SJSA1 (cell line): Measurements from ENCODE around the gene FKBP8. TPM values are rescaled to one million over a fixed set of nuclear protein-coding genes. Genes with fewer than 3 reads are reported as not detected.
"Not testable (repeated sequence)": the region's sequence is repeated elsewhere in the genome, so short reads cannot be mapped to it uniquely, and the experiment has no call there.

ENCODE experiments used
- DNase-seq, 2 experiments: peaks; one replicate each; pipeline ENCODE4 v3.0.0-alpha.2; 2015 to 2020; ENCODE audit warnings: low spot score in 2 of 2, low read depth in 1 of 2
- H3K27ac ChIP-seq: fragments of 250-450 bp; sonication (Bioruptor Pico); 2 replicates; pipeline ENCODE4 v1.5.1; 2020; ENCODE audit warnings: mild to moderate bottlenecking, moderate library complexity
- H3K27me3 ChIP-seq: fragments of 250-450 bp; sonication (Bioruptor Pico); replicated peaks from 2 replicates; pipeline ENCODE4 v1.5.1; 2020; ENCODE audit warnings: mild to moderate bottlenecking, moderate library complexity
- H3K36me3 ChIP-seq: fragments of 250-450 bp; sonication (Bioruptor Pico); 2 replicates; pipeline ENCODE4 v1.5.1; 2020; ENCODE audit warnings: mild to moderate bottlenecking
- H3K4me1 ChIP-seq: fragments of 250-450 bp; sonication (Bioruptor Pico); replicated peaks from 2 replicates; pipeline ENCODE4 v1.6.1; 2021; ENCODE audit warnings: mild to moderate bottlenecking
- H3K4me3 ChIP-seq: fragments of 250-450 bp; sonication (Bioruptor Pico); 2 replicates; pipeline ENCODE4 v1.5.1; 2020; ENCODE audit warnings: mild to moderate bottlenecking
- H3K9me3 ChIP-seq: fragments of 250-450 bp; sonication (Bioruptor Pico); replicated peaks from 2 replicates; pipeline ENCODE4 v1.5.1; 2020; ENCODE audit warnings: mild to moderate bottlenecking
- total RNA-seq: library from RNA; depleted of rRNA; stranded (reverse); fragments of >200 nt; shearing (Covaris generic); gene quantifications from 2 replicates; pipeline ENCODE4 v1.2.3, GENCODE V29; 2014

The FKBP8 gene
- total RNA-seq, 1 experiment from 2014 or later = 212 TPM

- DNase-seq = no peak
- H3K27ac ChIP-seq = no peak overlapping the region
- H3K27me3 ChIP-seq = no peaks in the 10 kb centered on the region
Observed at GRCh38 chr19:18541992-18542940, 1.1 kb downstream of the FKBP8 start.

GRCh38 chr19:18541258-18541991 is 1.9 kb downstream of the FKBP8 start:
- H3K9me3 ChIP-seq = no peaks in the 10 kb centered on the region
- DNase-seq = no peak

More at GRCh38 chr19:18541992-18542940, 1.1 kb downstream of the FKBP8 start:
- H3K9me3 ChIP-seq = no peaks in the 10 kb centered on the region
- peaks cover 40% of the 10 kb centered on the region for H3K36me3 ChIP-seq
- H3K4me1 ChIP-seq = peaks cover 10% of the 10 kb centered on the region
- peak overlapping the region; percentile 47 for H3K4me3 ChIP-seq

GRCh38 chr19:18540200-18540599 is 3.2 kb downstream of the FKBP8 start:
- peaks cover 10% of the 10 kb centered on the region for H3K4me1 ChIP-seq
- H3K27me3 ChIP-seq, H3K4me3 ChIP-seq, H3K9me3 ChIP-seq, DNase-seq, H3K27ac ChIP-seq: not testable (repeated sequence)
- peaks cover 51% of the 10 kb centered on the region for H3K36me3 ChIP-seq

More at GRCh38 chr19:18541258-18541991, 1.9 kb downstream of the FKBP8 start:
- Histone ChIP-seq H3K27me3 (no peaks in the 10 kb centered on the region), H3K4me1 (peaks cover 10% of the 10 kb centered on the region), H3K36me3 (peaks cover 48% of the 10 kb centered on the region), H3K27ac (no peak overlapping the region), H3K4me3 (no peak overlapping the region)

- Histone ChIP-seq H3K4me3 (no peak overlapping the region), H3K9me3 (no peaks in the 10 kb centered on the region), H3K27me3 (no peaks in the 10 kb centered on the region), H3K27ac (no peak overlapping the region), H3K4me1 (peaks cover 10% of the 10 kb centered on the region), H3K36me3 (peaks cover 53% of the 10 kb centered on the region)
- DNase-seq = no peak
Observed at GRCh38 chr19:18539372-18539771, 4.0 kb downstream of the FKBP8 start.

GRCh38 chr19:18538115-18538514 is 5.3 kb downstream of the FKBP8 start:
- Histone ChIP-seq H3K27ac (no peak overlapping the region), H3K4me1 (peaks cover 6% of the 10 kb centered on the region), H3K36me3 (peaks cover 55% of the 10 kb centered on the region), H3K27me3 (no peaks in the 10 kb centered on the region), H3K4me3 (no peak overlapping the region), H3K9me3 (no peaks in the 10 kb centered on the region)
- no peak for DNase-seq

- Histone ChIP-seq H3K9me3 (no peaks in the 10 kb centered on the region), H3K4me3 (no peak overlapping the region), H3K36me3 (peaks cover 60% of the 10 kb centered on the region), H3K4me1 (peaks cover 4% of the 10 kb centered on the region), H3K27ac (no peak overlapping the region), H3K27me3 (no peaks in the 10 kb centered on the region)
- no peak for DNase-seq
Observed at GRCh38 chr19:18537431-18537830, 5.9 kb downstream of the FKBP8 start.

- no peaks in the 10 kb centered on the region for H3K9me3 ChIP-seq
- H3K4me1 ChIP-seq = no peaks in the 10 kb centered on the region
- H3K4me3 ChIP-seq = no peak overlapping the region
- no peak for DNase-seq
- no peak overlapping the region for H3K27ac ChIP-seq
- H3K36me3 ChIP-seq = peaks cover 64% of the 10 kb centered on the region
- no peaks in the 10 kb centered on the region for H3K27me3 ChIP-seq
Observed at GRCh38 chr19:18536475-18536874, 6.9 kb downstream of the FKBP8 start.

- Histone ChIP-seq H3K27me3 (no peaks in the 10 kb centered on the region), H3K36me3 (peaks cover 34% of the 10 kb centered on the region), H3K9me3 (no peaks in the 10 kb centered on the region), H3K4me3 (no peak overlapping the region), H3K4me1 (no peaks in the 10 kb centered on the region), H3K27ac (no peak overlapping the region)
- no peak for DNase-seq
Observed at GRCh38 chr19:18533058-18533457, 10.3 kb downstream of the FKBP8 start.

- Histone ChIP-seq H3K9me3 (no peaks in the 10 kb centered on the region), H3K27ac (no peak overlapping the region)
- DNase-seq = no peak
Observed at GRCh38 chr19:18532168-18532890, 11.0 kb downstream of the FKBP8 start.

GRCh38 chr19:18531485-18531884 is 11.9 kb downstream of the FKBP8 start:
- Histone ChIP-seq H3K4me1 (no peaks in the 10 kb centered on the region), H3K36me3 (peaks cover 18% of the 10 kb centered on the region), H3K27ac (no peak overlapping the region), H3K4me3 (no peak overlapping the region), H3K27me3 (no peaks in the 10 kb centered on the region), H3K9me3 (no peaks in the 10 kb centered on the region)
- DNase-seq = no peak

More at GRCh38 chr19:18532168-18532890, 11.0 kb downstream of the FKBP8 start:
- no peaks in the 10 kb centered on the region for H3K27me3 ChIP-seq
- H3K4me1 ChIP-seq = no peaks in the 10 kb centered on the region
- peaks cover 26% of the 10 kb centered on the region for H3K36me3 ChIP-seq
- H3K4me3 ChIP-seq = no peak overlapping the region

- no peaks in the 10 kb centered on the region for H3K27me3 ChIP-seq
- H3K4me3 ChIP-seq = no peak overlapping the region
- no peak for DNase-seq
- H3K27ac ChIP-seq = no peak overlapping the region
- no peaks in the 10 kb centered on the region for H3K9me3 ChIP-seq
- peaks cover 12% of the 10 kb centered on the region for H3K36me3 ChIP-seq
- no peaks in the 10 kb centered on the region for H3K4me1 ChIP-seq
Observed at GRCh38 chr19:18529782-18530181, 13.6 kb downstream of the FKBP8 start.

GRCh38 chr19:18526316-18526715 is 17.1 kb downstream of the FKBP8 start:
- no peak for DNase-seq
- H3K4me1 ChIP-seq = no peaks in the 10 kb centered on the region
- no peak overlapping the region for H3K27ac ChIP-seq
- no peaks in the 10 kb centered on the region for H3K9me3 ChIP-seq
- no peak overlapping the region for H3K4me3 ChIP-seq
- H3K36me3 ChIP-seq = peaks cover 5% of the 10 kb centered on the region
- no peaks in the 10 kb centered on the region for H3K27me3 ChIP-seq

- no peak overlapping the region for H3K4me3 ChIP-seq
- no peak overlapping the region for H3K27ac ChIP-seq
- H3K36me3 ChIP-seq = peaks cover 8% of the 10 kb centered on the region
- H3K9me3 ChIP-seq = no peaks in the 10 kb centered on the region
- H3K27me3 ChIP-seq = no peaks in the 10 kb centered on the region
- no peak for DNase-seq
- H3K4me1 ChIP-seq = peaks cover 10% of the 10 kb centered on the region
Observed at GRCh38 chr19:18523841-18524240, 19.5 kb downstream of the FKBP8 start.
